B cell (primary cell): ENCODE data around the gene NXNL1. TPM values are rescaled to one million over a fixed set of nuclear protein-coding genes. Genes with fewer than 3 reads are reported as not detected.

Experiments
- ATAC-seq: fragments of 200-7000 bp; cut with Tn5 transposase; one replicate; pipeline ENCODE4 v1.10.0; 2021; ENCODE audit warnings: low read depth, mild to moderate bottlenecking, moderate number of reproducible peaks, moderate library complexity
- CTCF ChIA-PET: fragments of 350-600 bp; sonication (Branson Sonifier 250); formaldehyde crosslinking; loops from one replicate; lab custom pipeline; 2021; ENCODE audit warnings: antibody characterized with exemption, inconsistent platforms; lab: Charles Lee
- POLR2A ChIA-PET: fragments of 350-600 bp; sonication (Branson Sonifier 250); formaldehyde crosslinking; loops from one replicate; lab custom pipeline; 2021; ENCODE audit warnings: antibody characterized with exemption; lab: Charles Lee
- DNase-seq: peaks from one replicate; pipeline ENCODE4 v3.0.0; 2013
- H2AFZ ChIP-seq: 2 replicates; pipeline ENCODE4 v1.6.1; 2012; ENCODE audit warnings: mild to moderate bottlenecking, low read depth, low read length; ENCODE audit not compliant: insufficient read depth, poor library complexity, severe bottlenecking
- H3K27ac ChIP-seq, 2 donors: 1 replicate in 1 of 2; 2 replicates in 1 of 2; pipeline ENCODE4 v1.5.1; 2012 to 2013; ENCODE audit warnings: low read length in 2 of 2, mild to moderate bottlenecking in 2 of 2, moderate library complexity in 1 of 2
- H3K27me3 ChIP-seq, 4 experiments: fragments of 200-600 bp in 1 of 4; sonication (generic) in 1 of 4; replicated peaks in 1 of 4; 1 replicate in 2 of 4; 2 replicates in 2 of 4; pipeline versions ENCODE4 v1.6.1 to v1.7.0; 2013 to 2016; ENCODE audit warnings: low read length in 3 of 4, mild to moderate bottlenecking in 2 of 4, mixed read lengths in 1 of 4, moderate library complexity in 1 of 4; ENCODE audit not compliant: insufficient read depth in 4 of 4, control insufficient read depth in 3 of 4; ENCODE audit errors: control extremely low read depth in 1 of 4
- H3K36me3 ChIP-seq, 2 experiments: replicated peaks in 1 of 2; 1 replicate in 1 of 2; 2 replicates in 1 of 2; pipeline versions ENCODE4 v1.6.1 to v1.7.1; 2013; ENCODE audit warnings: low read length in 1 of 2; ENCODE audit not compliant: insufficient read depth in 2 of 2, control insufficient read depth in 1 of 2; ENCODE audit errors: control extremely low read depth in 1 of 2, extremely low read depth in 1 of 2
- H3K4me1 ChIP-seq, 2 donors: fragments of 200-600 bp in 1 of 2; sonication (generic) in 1 of 2; 1 replicate in 1 of 2; 2 replicates in 1 of 2; pipeline versions ENCODE4 v1.5.1 to v1.6.1; 2013 to 2017; ENCODE audit warnings: low read length in 2 of 2; ENCODE audit not compliant: control insufficient read depth in 2 of 2, insufficient read depth in 2 of 2
- H3K4me2 ChIP-seq: replicated peaks from 2 replicates; pipeline ENCODE3; 2012; ENCODE audit warnings: mild to moderate bottlenecking, low read depth, low read length; ENCODE audit not compliant: poor library complexity, severe bottlenecking
- H3K4me3 ChIP-seq, 5 experiments: fragments of 200-600 bp in 1 of 5; sonication (generic) in 1 of 5; 1 replicate in 3 of 5; 2 replicates in 2 of 5; pipeline versions ENCODE4 v1.5.1 to v1.7.0; 2011 to 2016; ENCODE audit warnings: low read length in 4 of 5, mild to moderate bottlenecking in 4 of 5, low read depth in 2 of 5, control low read depth in 1 of 5, moderate library complexity in 1 of 5; ENCODE audit not compliant: insufficient read depth in 1 of 5; ENCODE audit errors: control extremely low read depth in 1 of 5, extremely low read depth in 1 of 5
- H3K79me2 ChIP-seq: fragments of 200-600 bp; sonication (generic); one replicate; pipeline ENCODE4 v1.6.0; 2016; ENCODE audit warnings: low read length; ENCODE audit not compliant: control insufficient read depth, insufficient read depth
- H3K9ac ChIP-seq: fragments of 200-600 bp; sonication (generic); 2 replicates; pipeline ENCODE4 v1.6.1; 2017; ENCODE audit warnings: mild to moderate bottlenecking, low read length, moderate library complexity
- H3K9me3 ChIP-seq, 3 donors: one replicate each; pipeline versions ENCODE4 v1.6.1 to v1.7.1; 2013; ENCODE audit warnings: low read length in 2 of 3; ENCODE audit not compliant: control insufficient read depth in 2 of 3, insufficient read depth in 1 of 3; ENCODE audit errors: control extremely low read depth in 1 of 3
- H4K20me1 ChIP-seq: 2 replicates; pipeline ENCODE4 v1.6.0; 2012; ENCODE audit warnings: mild to moderate bottlenecking, low read length; ENCODE audit not compliant: insufficient read depth, control insufficient read depth, poor library complexity, severe bottlenecking
- H3K27ac Mint-ChIP-seq: one replicate; pipeline ENCODE4 v1.8.0; 2021; ENCODE audit warnings: mixed read lengths
- H3K27me3 Mint-ChIP-seq: one replicate; pipeline ENCODE4 v1.8.0; 2021; ENCODE audit warnings: mixed read lengths
- H3K4me1 Mint-ChIP-seq: one replicate; pipeline ENCODE4 v1.8.0; 2021; ENCODE audit warnings: mixed read lengths
- H3K4me3 Mint-ChIP-seq: one replicate; pipeline ENCODE4 v1.8.0; 2021; ENCODE audit warnings: mixed read lengths
- H3K9me3 Mint-ChIP-seq: one replicate; pipeline ENCODE4 v1.8.0; 2022; ENCODE audit warnings: mixed read lengths; ENCODE audit not compliant: insufficient read depth
- CTCF ChIP-seq: fragments of 200-600 bp; IDR thresholded peaks from one replicate; pipeline ENCODE4 v1.8.0; 2022; ENCODE audit warnings: antibody characterized with exemption, mild to moderate bottlenecking
- EZH2 ChIP-seq: IDR thresholded peaks from 2 replicates; pipeline ENCODE4 v1.6.1; 2012; ENCODE audit warnings: borderline replicate concordance, low read depth, mild to moderate bottlenecking, moderate library complexity, low read length; ENCODE audit not compliant: insufficient read depth, poor library complexity, severe bottlenecking
- WGBS: methylation state at CpG from one replicate; pipeline ENCODE4 v1.1.5; 2013; ENCODE audit warnings: missing lambda C conversion rate; ENCODE audit not compliant: insufficient coverage; 5-methylcytosine and 5-hydroxymethylcytosine counted together
- intact Hi-C: fragments of 100-400 bp; cut with micrococcal nuclease; formaldehyde crosslinking; loops from one replicate; pipeline ENCODE4 v1.10.0; 2022
- polyA plus RNA-seq: library from polyadenylated mRNA; depleted of rRNA; stranded (reverse); fragments of >200 nt; gene quantifications from 2 replicates; pipeline ENCODE4 v1.2.3, GENCODE V29; 2012
- total RNA-seq, 2 donors: library from RNA; stranded (reverse); fragments of 120-200 nt in 1 of 2; gene quantifications; 1 replicate in 1 of 2; 2 replicates in 1 of 2; pipeline versions ENCODE4 v1.2.3 to v1.2.4, GENCODE V29; 2013 to 2022

Gene NXNL1
- total and polyA plus RNA-seq, 2 donors (not counting 1 experiment from before 2014, with no cell fraction given): not detected

- TF ChIP-seq EZH2 (no peak), CTCF (no peak)
- DNase-seq: no peak
- no peak for ATAC-seq
- peaks cover 7 to 21% of the 10 kb centered on the region in 2 donors for H3K4me1 ChIP-seq
- 57% methylated on average over 9 of the region's 9 CpGs for WGBS
- H2AFZ ChIP-seq: no peak overlapping the region
- peaks cover 9% of the 10 kb centered on the region for H4K20me1 ChIP-seq
- peaks cover 13% of the 10 kb centered on the region for H3K79me2 ChIP-seq
- ChIA-PET POLR2A (interaction anchor here (0.6 to 1.1 kb wide), 4 partner anchors 22 to 238 kb away, joined by 3 to 6 read pairs (median 4); a partner anchor contains a TSS), CTCF (interaction anchor here (0.5 to 7.4 kb wide), 35 partner anchors 9 to 437 kb away, joined by 3 to 79 read pairs (median 5); partner anchors contain the start of genes CCDC124 and RPL18A)
- H3K9me3 ChIP-seq: no peaks in the 10 kb centered on the region
- H3K9ac ChIP-seq: no peak overlapping the region
- Mint-ChIP-seq H3K4me3 (no peak overlapping the region), H3K9me3 (no peaks in the 10 kb centered on the region), H3K27ac (no peak overlapping the region), H3K4me1 (peaks cover 25% of the 10 kb centered on the region), H3K27me3 (no peaks in the 10 kb centered on the region)
- no peak overlapping the region for H3K27ac ChIP-seq
- intact Hi-C loops: loop anchor here (1.0 to 10.0 kb wide), 5 partner anchors 27 to 360 kb away; partner anchors contain the start of gene COLGALT1
- no peaks in the 10 kb centered on the region for H3K27me3 ChIP-seq
- H3K4me2 ChIP-seq: peak overlapping the region; percentile 78
- no peak overlapping the region for H3K4me3 ChIP-seq
- H3K36me3 ChIP-seq: peaks cover 0 to 5% of the 10 kb centered on the region in 2 experiments
Measured at GRCh38 chr19:17495639-17496296, 35.0 kb upstream of the NXNL1 start.

- no CpG with 5 or more reads among the region's 5 CpGs for WGBS
- Histone ChIP-seq H2AFZ (no peak overlapping the region), H3K27me3 (no peaks in the 10 kb centered on the region), H3K4me1 (peaks cover 13 to 27% of the 10 kb centered on the region in 2 donors), H3K27ac (no peak overlapping the region), H3K4me3 (no peak overlapping the region), H3K9ac (no peak overlapping the region), H3K4me2 (no peak overlapping the region), H3K79me2 (peaks cover 5% of the 10 kb centered on the region), H4K20me1 (peaks cover under 1% of the 10 kb centered on the region), H3K36me3 (no peaks in the 10 kb centered on the region), H3K9me3 (no peaks in the 10 kb centered on the region)
- H3K9me3 Mint-ChIP-seq: no peaks in the 10 kb centered on the region
- intact Hi-C loops: loop anchor here (10.0 kb wide), 1 partner anchor 64 kb away; the partner anchor contains the start of gene COLGALT1
- no peak for ATAC-seq
- no peak overlapping the region for H3K4me3 Mint-ChIP-seq
- TF ChIP-seq EZH2 (no peak), CTCF (no peak)
- H3K4me1 Mint-ChIP-seq: peaks cover 19% of the 10 kb centered on the region
- H3K27ac Mint-ChIP-seq: no peak overlapping the region
- no peak for DNase-seq
- CTCF ChIA-PET: interaction anchor here (1.1 kb wide), 1 partner anchor 20 kb away, joined by 3 read pairs; no protein-coding TSS in a partner anchor
- no peaks in the 10 kb centered on the region for H3K27me3 Mint-ChIP-seq
- POLR2A ChIA-PET: no interaction called here
Measured at GRCh38 chr19:17491287-17491686, 30.6 kb upstream of the NXNL1 start.
